Raji (cell line): Measurements from ENCODE around the gene ATP1A4.

Experiments used
- POLR2A ChIP-seq: IDR thresholded peaks from 2 replicates; pipeline ENCODE4 v1.6.1; 2011; ENCODE audit warnings: low read depth, low read length, control low read depth; ENCODE audit not compliant: insufficient read depth

The ATP1A4 gene

GRCh38 chr1:160177231-160177630, 25.8 kb downstream of the ATP1A4 start:
- no peak for TF ChIP-seq POLR2A

GRCh38 chr1:160177667-160178066, 26.3 kb downstream of the ATP1A4 start:
- TF ChIP-seq POLR2A, result no peak

- no peak for TF ChIP-seq POLR2A
Measured at GRCh38 chr1:160178731-160179130, 27.3 kb downstream of the ATP1A4 start.

- no peak for TF ChIP-seq POLR2A
Measured at GRCh38 chr1:160179336-160179735, 27.9 kb downstream of the ATP1A4 start.

- TF ChIP-seq POLR2A, result no peak
Measured at GRCh38 chr1:160186246-160186645, 34.8 kb downstream of the ATP1A4 start.

- TF ChIP-seq POLR2A, result no peak
Measured at GRCh38 chr1:160186729-160187128, 35.3 kb downstream of the ATP1A4 start.

GRCh38 chr1:160187407-160187806, 36.0 kb downstream of the ATP1A4 start:
- no peak for TF ChIP-seq POLR2A

- TF ChIP-seq POLR2A, result no peak
Measured at GRCh38 chr1:160188341-160188740, 36.9 kb downstream of the ATP1A4 start.

- TF ChIP-seq POLR2A, result no peak
Measured at GRCh38 chr1:160189649-160190625, 38.5 kb downstream of the ATP1A4 start, which contains the start of gene CASQ1. CASQ1 (plus strand) TSS chr1:160190575; CDS start chr1:160190752, 177 bp downstream.

GRCh38 chr1:160191756-160192155, 40.4 kb downstream of the ATP1A4 start:
- TF ChIP-seq POLR2A, result no peak

- TF ChIP-seq POLR2A, result no peak
Measured at GRCh38 chr1:160192234-160192633, 40.8 kb downstream of the ATP1A4 start.

- TF ChIP-seq POLR2A, result no peak
Measured at GRCh38 chr1:160193091-160193819, 41.9 kb downstream of the ATP1A4 start.

GRCh38 chr1:160193832-160194736, 42.7 kb downstream of the ATP1A4 start:
- no peak for TF ChIP-seq POLR2A

GRCh38 chr1:160194737-160195059, 43.3 kb downstream of the ATP1A4 start:
- TF ChIP-seq POLR2A, result no peak

GRCh38 chr1:160196143-160196542, 44.7 kb downstream of the ATP1A4 start:
- TF ChIP-seq POLR2A, result no peak
